ENCODE results near the gene MUC21. TPM values are rescaled to one million over a fixed set of nuclear protein-coding genes. Genes with fewer than 3 reads are reported as not detected.

Gene MUC21
- not detected for total RNA-seq

GRCh38 chr6:30983439-30983838 is at the start of gene MUC21:
MUC21 (plus strand) TSS chr6:30983718; CDS start chr6:30983959, 241 bp downstream.
- ATAC-seq (no peak), DNase-seq (no peak)
- no peak within 1 kb of the TSS for H3K27ac Mint-ChIP-seq
- H3K4me3 Mint-ChIP-seq, result no peak within 1 kb of the TSS
- H3K36me3 Mint-ChIP-seq (ENCODE audit: low read depth), result no peaks in the 10 kb centered on the region
- ChIA-PET CTCF (interaction anchor here (1.0 kb wide), 1 partner anchor 104 kb away, joined by 3 read pairs; no protein-coding TSS in a partner anchor), POLR2A (interaction anchor here (0.6 kb wide), 1 partner anchor 1268 kb away, joined by 3 read pairs; no protein-coding TSS in a partner anchor)
- no peak for TF ChIP-seq CTCF (IDR thresholded peaks at IDR 0.05)
- H3K27me3 Mint-ChIP-seq, result peaks cover 21% of the 10 kb centered on the region
- intact Hi-C loops (cut with micrococcal nuclease), result no loop called here
- H3K9me3 Mint-ChIP-seq, result no peaks in the 10 kb centered on the region
- H3K4me1 Mint-ChIP-seq (ENCODE audit: low read depth), result peaks cover 7% of the 10 kb centered on the region

- Mint-ChIP-seq H3K36me3 (ENCODE audit: low read depth) (no peaks in the 10 kb centered on the region), H3K9me3 (no peaks in the 10 kb centered on the region), H3K4me3 (no peak overlapping the region), H3K27ac (no peak overlapping the region), H3K27me3 (peaks cover 11% of the 10 kb centered on the region), H3K4me1 (ENCODE audit: low read depth) (no peaks in the 10 kb centered on the region)
- no peak for TF ChIP-seq CTCF (IDR thresholded peaks at IDR 0.05)
- intact Hi-C loops (cut with micrococcal nuclease), result no loop called here
- DNase-seq, result no peak
- POLR2A ChIA-PET, result no interaction called here
- CTCF ChIA-PET, result interaction anchor here (1.1 kb wide), 2 partner anchors 17 to 194 kb away, joined by 3 read pairs; no protein-coding TSS in a partner anchor
- no peak for ATAC-seq
Measured at GRCh38 chr6:30935018-30935417, 48.5 kb upstream of the MUC21 start.

- no peak for TF ChIP-seq CTCF (IDR thresholded peaks at IDR 0.05)
- ChIA-PET POLR2A (no interaction called here), CTCF (interaction anchor here (0.8 kb wide), 1 partner anchor 101 kb away, joined by 3 read pairs; no protein-coding TSS in a partner anchor)
- H3K27ac Mint-ChIP-seq, result no peak overlapping the region
- no peaks in the 10 kb centered on the region for H3K4me1 Mint-ChIP-seq (ENCODE audit: low read depth)
- DNase-seq (no peak), ATAC-seq (no peak)
- no peaks in the 10 kb centered on the region for H3K36me3 Mint-ChIP-seq (ENCODE audit: low read depth)
- intact Hi-C loops (cut with micrococcal nuclease), result no loop called here
- H3K4me3 Mint-ChIP-seq, result no peak overlapping the region
- peaks cover 23% of the 10 kb centered on the region for H3K27me3 Mint-ChIP-seq
- no peaks in the 10 kb centered on the region for H3K9me3 Mint-ChIP-seq
Measured at GRCh38 chr6:30937265-30937664, 46.3 kb upstream of the MUC21 start.

GRCh38 chr6:30938730-30939129 is 44.8 kb upstream of the MUC21 start:
- no peaks in the 10 kb centered on the region for H3K4me1 Mint-ChIP-seq (ENCODE audit: low read depth)
- no peak for DNase-seq
- ATAC-seq, result no peak
- TF ChIP-seq CTCF (IDR thresholded peaks at IDR 0.05), result no peak
- no peaks in the 10 kb centered on the region for H3K9me3 Mint-ChIP-seq
- no peak overlapping the region for H3K27ac Mint-ChIP-seq
- CTCF ChIA-PET, result interaction anchor here (1.5 kb wide), 1 partner anchor 20 kb away, joined by 5 read pairs; no protein-coding TSS in a partner anchor
- H3K36me3 Mint-ChIP-seq (ENCODE audit: low read depth), result no peaks in the 10 kb centered on the region
- intact Hi-C loops (cut with micrococcal nuclease), result no loop called here
- POLR2A ChIA-PET, result no interaction called here
- no peak overlapping the region for H3K4me3 Mint-ChIP-seq
- peaks cover 35% of the 10 kb centered on the region for H3K27me3 Mint-ChIP-seq

GRCh38 chr6:30939473-30939872 is 44.0 kb upstream of the MUC21 start:
- no peaks in the 10 kb centered on the region for H3K4me1 Mint-ChIP-seq (ENCODE audit: low read depth)
- H3K9me3 Mint-ChIP-seq, result no peaks in the 10 kb centered on the region
- no peak overlapping the region for H3K27ac Mint-ChIP-seq
- H3K4me3 Mint-ChIP-seq, result no peak overlapping the region
- no peak for ATAC-seq
- no peak for DNase-seq
- H3K36me3 Mint-ChIP-seq (ENCODE audit: low read depth), result no peaks in the 10 kb centered on the region
- intact Hi-C loops (cut with micrococcal nuclease), result no loop called here
- no peak for TF ChIP-seq CTCF (IDR thresholded peaks at IDR 0.05)
- H3K27me3 Mint-ChIP-seq, result peaks cover 38% of the 10 kb centered on the region
- ChIA-PET POLR2A (no interaction called here), CTCF (interaction anchor here (1.5 kb wide), 1 partner anchor 21 kb away, joined by 5 read pairs; no protein-coding TSS in a partner anchor)
